NCI-H2227 (cell line): ENCODE measurements around the gene RGP1.

Source experiments
- DNase-seq: peaks from one replicate; lab custom pipeline; 2025; ENCODE audit not compliant: unreplicated experiment; lab: John Stamatoyannopoulos, UW

The RGP1 gene

DNA sequence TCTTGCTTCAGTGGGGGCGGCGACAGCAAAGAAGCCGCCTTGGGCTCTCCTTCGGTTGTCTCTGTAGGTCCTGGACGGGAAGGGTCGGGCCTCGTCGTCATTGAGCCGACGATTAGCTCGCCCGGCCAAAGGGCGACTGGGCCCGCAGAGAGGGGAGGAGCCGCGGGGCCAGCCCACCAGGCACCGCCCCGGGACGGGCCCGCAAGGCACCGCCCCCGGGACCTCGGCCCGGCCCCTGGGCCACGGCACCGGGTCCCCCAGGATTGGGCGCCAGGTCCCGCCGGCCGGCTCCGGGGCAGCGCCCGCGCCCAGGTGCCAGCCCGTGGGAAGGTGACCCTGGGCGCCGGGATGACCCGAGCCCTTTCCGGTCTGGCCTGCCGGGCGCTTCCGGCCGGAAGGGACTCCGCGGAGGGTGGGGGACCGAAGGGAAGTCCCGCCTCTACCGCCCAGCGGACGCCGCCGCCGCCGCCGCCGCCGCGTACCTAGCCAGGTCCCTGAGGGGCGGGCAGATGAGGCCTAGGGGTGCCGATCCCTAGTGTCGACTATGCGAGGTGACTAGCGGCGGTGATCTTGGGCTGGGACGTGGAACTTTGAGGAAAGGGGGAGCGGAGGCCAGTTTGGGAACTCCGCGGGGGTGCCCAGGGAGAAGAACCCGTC lies at the start of gene RGP1, which contains the start of gene GBA2:
TSS of gene RGP1 (plus strand) at position 430 of the 657 bp plus-strand sequence. CDS start 469 bp downstream, outside the sequence.
TSS of gene GBA2 (minus strand) at position 371 of the 657 bp plus-strand sequence. CDS start 524 bp downstream, outside the sequence.
- DNase-seq: peak; percentile 72

GRCh38 chr9:35700031-35700430 lies 49.1 kb upstream of the RGP1 start:
- DNase-seq: no peak

DNA sequence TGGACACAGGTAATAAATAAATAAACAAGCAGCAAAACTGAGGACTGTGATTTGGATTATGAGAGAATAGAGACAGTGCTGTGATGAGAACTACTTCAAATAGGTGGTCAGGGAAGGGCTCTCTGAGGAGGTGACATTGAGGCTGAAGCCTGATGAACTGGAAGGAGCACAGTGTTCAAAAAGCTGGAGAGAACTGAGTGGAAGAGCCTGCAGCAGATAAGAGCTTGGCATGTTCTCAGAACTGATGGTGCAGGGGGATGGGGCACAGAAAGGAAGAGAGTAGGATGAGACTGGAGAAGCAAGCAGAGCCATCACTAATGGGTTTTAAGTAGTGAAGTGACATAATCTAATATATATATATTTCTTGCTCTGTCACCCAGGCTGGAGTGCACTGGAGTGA lies 48.1 kb upstream of the RGP1 start:
- DNase-seq: no peak

- DNase-seq: no peak
Observed at GRCh38 chr9:35702696-35703095, 46.4 kb upstream of the RGP1 start.

DNA sequence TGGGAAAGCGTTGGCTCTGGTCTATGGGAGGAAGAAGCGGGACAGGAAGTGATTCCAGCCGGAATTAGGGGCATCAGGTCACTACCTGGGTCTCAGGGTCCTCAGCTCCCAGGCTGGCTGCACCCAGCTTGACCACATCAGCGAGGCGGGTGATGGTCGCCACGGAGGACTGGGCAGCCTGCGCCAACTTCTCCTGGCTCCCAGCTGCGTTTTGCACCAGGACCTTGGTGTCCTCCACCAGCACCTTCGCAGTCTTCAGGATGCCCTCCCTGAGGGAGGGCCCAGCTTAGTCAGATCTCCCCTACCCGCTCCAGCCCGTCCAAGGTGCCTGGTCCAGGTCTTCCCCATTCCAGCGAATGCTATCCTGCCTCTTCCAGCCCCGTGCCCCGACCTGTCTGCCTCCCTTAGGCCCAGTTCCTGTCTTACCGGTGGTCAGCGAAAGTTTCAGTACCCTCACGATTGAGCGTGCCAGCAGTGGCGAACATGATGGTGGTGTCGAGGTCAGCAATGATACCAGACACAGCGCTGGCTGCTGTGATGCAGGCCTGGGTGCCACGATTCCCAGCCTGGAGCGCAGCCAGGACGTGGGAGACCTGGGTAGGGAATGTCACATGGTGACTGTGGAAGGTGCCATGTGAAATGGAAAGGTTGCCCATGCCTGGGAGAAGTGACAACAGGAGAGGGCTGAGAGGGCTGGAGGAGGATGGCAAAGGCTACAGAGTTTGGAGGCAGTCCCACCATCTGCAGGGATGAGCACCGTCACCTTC lies 45.0 kb upstream of the RGP1 start:
- no peak for DNase-seq

- no peak for DNase-seq
Observed at GRCh38 chr9:35705372-35705771, 43.7 kb upstream of the RGP1 start.

GRCh38 chr9:35705836-35706430 lies 43.2 kb upstream of the RGP1 start:
- DNase-seq: no peak

DNA sequence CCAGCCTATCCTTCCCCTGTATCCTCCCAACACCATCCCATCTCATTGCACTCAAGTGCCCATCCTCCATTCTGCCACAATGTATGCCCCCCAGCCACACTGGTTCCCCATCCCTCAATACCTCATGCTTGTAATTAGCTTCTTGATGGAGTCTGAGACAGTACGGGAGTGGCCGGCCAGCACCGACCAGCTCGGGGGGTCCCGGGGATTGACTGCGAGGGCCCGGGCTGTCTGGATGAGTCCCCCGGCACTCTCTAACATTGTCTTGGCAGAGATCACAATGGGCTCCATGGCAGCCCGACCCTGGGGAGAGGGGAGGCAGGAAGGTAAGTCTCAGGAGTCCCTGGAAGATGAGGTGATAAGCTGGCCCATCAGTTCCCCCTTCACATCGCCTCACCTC lies 42.1 kb upstream of the RGP1 start:
- no peak for DNase-seq

- no peak for DNase-seq
Observed at GRCh38 chr9:35708146-35708545, 40.9 kb upstream of the RGP1 start.

- DNase-seq: no peak
Observed at GRCh38 chr9:35710818-35711500, 38.1 kb upstream of the RGP1 start.

DNA sequence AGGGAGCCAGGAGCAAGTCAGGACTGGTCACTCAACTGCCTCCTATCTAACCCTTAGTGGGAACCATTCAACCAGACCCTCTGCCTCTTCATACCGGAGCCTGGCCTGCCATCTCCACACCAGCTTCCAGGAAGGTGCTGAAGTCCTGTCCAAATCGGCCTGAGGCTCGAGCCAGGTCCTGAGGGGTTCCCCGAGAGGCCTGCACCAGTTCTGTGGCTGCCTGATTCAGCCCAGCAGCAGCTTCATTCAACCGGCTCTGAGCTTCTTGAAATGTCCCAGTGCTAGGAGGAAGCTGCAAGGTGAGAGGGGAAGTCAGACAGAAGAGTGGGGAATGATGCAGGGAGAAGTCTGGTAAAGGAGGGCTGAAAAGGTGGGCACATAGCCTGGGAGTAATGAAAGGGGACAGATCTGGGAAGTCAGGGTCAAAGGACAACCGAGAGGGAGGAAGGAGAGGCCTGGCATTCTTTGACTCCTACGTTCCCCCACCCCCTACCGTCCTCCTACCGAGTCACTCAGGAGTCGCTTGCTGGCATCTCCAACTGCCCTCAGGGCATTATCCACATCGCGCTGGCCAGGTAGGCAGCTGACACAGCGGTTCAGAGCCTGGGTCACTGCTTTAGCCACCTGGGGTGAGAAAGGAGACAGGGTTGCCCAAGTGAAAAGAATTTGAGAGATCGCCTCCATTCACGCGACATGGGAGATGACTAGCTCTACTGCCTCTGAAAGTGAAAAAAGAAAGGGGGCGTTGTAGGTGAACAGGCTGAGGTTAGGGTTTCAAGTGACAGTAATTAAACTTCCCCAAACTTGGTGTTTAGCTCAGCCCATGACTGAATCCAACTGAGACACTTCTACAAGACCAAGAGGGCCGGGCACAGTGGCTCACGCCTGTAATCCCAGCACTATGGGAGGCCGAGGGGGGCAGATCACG lies 37.3 kb upstream of the RGP1 start:
- DNase-seq: no peak

GRCh38 chr9:35712762-35713400 lies 36.2 kb upstream of the RGP1 start:
- DNase-seq: no peak

DNA sequence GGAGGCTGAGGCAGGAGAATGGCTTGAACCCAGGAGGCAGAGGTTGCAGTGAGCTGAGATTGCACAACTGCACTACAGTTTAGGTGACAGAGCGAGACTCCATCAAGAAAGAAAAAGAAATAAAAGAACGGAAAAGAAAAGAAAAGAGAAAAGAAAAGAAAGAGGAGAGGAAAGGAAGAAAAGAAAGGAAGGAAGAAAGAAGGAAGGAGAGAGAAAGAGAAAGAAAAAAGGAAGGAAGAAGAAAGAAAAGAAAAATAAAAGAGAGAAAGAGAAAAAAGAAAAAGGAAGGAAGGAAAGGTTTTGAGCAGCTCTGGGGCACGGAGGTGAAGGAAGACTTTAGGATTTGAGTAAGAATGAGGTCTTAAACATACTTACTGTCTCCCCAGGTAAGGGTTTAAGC lies 35.5 kb upstream of the RGP1 start:
- no peak for DNase-seq

DNA sequence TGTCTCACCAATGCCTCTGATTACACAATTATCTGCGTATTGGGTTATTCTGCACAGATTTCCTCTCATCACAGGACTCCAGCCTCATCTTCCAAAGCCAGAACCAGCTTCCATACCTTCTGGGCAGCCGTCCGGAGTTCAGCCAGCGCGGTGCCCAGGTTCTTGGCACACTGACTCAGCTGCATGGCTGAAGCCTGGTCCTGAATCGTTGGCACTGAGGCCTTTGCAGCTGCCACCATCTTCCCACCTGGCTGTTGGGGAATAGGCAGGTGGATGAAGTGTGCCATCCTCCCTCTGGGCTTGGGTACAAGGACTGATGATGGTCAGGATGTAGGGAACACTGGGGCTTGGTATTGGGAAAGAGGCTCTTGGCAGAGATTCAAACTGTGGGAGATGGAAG lies 35.0 kb upstream of the RGP1 start:
- DNase-seq: no peak

GRCh38 chr9:35714579-35715252 lies 34.4 kb upstream of the RGP1 start:
- no peak for DNase-seq

DNA sequence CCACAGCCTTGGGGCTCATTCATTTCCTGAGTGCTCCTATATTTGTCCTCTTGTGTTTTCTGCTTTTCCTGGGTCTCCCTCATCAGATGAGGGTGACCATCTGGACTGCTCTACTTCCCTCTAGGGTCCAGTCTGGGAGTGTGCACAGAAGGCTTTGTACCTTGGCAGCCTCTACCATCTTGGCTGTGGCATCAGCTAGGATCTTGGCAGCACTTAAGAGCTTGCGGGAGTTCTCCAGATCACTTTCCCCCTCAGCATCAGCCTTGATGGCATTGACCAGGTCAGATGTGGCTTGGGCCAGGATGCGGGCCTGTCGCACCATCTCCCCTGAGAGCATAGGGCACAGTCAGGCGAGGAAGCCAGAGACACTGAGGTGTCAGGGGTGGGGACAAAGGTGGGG lies 32.9 kb upstream of the RGP1 start:
- DNase-seq: no peak

DNA sequence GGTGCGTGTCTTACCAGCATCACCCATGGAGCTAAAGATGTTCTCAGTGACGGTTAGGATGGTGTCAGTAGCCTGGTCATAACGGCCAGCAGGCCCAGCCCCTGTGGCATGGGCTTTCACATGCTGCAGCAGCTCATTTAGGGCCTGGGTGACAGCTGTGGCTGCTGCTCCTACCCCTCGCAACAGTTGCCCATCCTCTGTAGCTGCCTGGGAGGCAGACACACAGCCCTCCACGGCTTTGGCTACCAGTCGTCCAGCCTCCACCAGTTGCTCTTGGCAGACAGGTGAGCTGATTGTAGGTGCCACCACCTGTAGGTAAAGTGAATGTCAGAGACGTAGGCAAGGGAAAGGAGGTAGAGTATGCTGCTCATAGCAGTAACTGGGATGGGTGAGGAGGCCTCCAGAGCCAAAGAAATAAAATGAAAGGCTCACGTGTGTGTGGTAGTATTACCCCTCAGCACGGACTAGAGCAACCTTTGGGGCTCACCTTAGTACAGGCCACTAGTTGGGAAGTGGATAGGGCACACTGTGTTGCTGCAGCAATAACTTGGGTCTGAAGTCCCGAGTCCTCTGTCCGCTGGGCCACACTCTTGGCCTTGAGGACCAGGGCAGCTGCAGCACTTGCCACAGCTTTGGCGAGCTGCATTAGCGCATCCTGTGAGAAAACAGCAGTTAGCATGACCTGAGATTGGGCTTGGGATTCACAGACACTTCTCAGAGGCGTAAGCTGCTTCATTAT lies 31.8 kb upstream of the RGP1 start:
- no peak for DNase-seq

- DNase-seq: no peak
Observed at GRCh38 chr9:35718721-35719511, 30.2 kb upstream of the RGP1 start.
